Measurements from ENCODE around the gene GTF2F1.

DNA sequence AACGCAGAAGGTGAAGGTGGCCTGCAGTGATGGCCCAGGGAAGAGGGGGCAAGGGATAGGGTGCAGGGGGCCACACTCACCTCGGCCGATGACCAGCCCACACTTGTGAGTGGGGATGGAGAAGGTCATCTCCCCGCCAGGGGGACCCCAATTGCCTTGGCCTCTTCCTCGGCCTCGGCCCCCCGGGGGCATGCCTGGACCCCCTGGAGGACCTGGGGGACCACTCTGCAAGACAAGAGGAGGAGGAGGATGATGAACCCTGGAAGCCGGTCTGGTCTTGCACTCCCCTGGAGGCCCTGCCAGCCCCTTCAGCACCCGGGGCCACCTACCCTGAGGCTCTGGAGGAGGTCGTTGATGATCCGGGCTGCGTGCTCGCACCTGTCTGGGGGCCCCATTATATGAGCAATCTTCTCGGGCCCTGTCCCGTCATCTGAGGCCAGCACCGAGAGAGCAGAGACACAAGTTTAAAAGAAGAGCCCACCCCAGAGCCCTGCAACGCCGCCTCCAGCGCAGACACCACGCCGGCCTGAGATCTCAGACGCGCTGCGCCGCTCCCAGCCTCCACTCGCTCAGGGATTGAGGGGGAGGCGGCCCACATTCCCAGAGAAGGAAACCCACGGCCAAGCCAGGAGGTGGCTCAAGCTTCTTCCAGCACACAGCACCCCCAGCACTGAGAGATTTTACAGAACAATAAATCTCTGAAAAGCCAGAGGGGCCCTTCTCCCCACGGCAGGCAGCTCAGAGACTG lies 23.9 kb upstream of the GTF2F1 start:
- TF ChIP-seq POLR2A (IDR thresholded peaks at IDR 0.05), result no peak
- TF ChIP-seq CTCF (IDR thresholded peaks at IDR 0.05), result no peak
- TF ChIP-seq POLR2AphosphoS5 (IDR thresholded peaks at IDR 0.05; ENCODE audit: insufficient read depth in 1 of 2, low read depth in 1 of 2), result no peak
